Measurements from ENCODE around the gene CSMD2.
"Not testable (repeated sequence)": the region's sequence is repeated elsewhere in the genome, so short reads cannot be mapped to it uniquely, and the experiment has no call there.

Gene CSMD2

DNA sequence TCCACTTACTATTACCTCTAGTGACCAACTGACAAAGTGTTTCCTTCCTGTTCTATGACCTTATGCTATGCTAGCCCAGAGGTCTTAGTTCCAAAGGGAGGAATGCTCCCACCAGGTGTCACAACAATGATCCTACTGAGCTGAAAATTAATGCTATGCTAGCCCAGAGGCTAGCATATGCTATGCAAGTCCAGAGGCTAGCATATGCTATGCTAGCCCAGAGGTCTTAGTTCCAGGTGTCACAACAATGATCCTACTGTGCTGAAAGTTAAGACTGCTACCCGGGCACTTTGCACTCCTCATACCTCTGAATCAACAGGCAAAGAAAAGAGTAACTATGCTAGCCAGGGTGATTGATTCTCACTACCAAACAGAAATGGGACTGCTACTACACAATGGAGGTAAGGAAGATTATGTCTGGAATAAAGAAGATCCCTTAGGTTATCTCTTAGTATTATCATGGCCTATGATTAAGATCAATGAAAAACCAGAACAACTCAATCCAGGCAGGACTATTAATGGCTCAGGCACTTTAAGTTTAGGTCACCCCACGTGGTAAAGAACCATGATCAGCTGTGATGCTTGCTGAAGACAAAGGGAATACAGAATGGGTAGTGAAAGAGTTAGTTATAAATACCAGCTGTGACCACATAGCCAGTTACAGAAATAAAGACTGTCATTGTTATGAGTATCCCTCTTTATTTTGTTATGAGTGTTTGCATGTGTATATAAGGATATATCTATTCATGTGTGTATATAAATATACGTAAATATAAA, 114.1 kb downstream of the CSMD2 start:
- DNase-seq = no peak

GRCh38 chr1:34049994-34050393, 115.0 kb downstream of the CSMD2 start:
- no peak for DNase-seq

DNA sequence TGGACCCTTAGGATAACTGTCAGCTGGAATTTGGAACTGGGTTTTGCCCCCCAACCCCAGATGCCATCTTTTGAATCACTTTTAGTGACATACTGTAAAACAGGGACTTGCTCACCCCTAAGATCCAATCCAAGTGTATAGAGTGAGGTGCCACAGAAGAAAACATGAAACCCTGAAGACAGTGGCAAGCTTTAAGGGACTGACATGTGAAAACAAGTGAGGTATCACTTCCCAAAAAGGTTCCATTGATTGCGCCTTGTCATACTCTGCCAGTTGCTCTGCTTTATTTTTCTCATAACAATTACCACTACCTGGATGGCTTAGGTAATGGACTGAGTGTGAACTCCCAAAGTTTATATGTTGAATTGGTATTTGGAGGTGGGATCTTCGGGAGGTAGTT, 115.6 kb downstream of the CSMD2 start:
- no peak for DNase-seq

DNA sequence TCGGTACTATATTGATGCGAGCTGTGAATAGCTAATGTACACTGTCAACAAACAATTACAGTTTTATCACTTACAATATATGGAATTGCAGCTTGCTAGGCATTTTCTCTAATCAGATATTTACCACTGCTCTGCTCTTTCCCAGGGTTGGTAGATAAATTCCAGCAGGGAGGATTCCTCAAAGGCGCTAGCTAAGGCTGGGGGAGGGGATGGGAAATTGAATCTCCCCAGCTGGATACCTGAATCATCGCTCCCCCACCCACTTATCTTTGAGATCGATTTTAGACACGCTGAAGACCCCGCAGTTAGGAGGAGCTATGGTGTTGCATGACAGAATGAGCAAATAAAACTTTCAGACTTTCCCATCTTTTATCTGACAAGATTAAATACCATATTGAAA, 127.2 kb downstream of the CSMD2 start:
- no peak for DNase-seq

GRCh38 chr1:34037109-34037508, 127.9 kb downstream of the CSMD2 start:
- no peak for DNase-seq

GRCh38 chr1:34034036-34034435, 131.0 kb downstream of the CSMD2 start:
- no peak for DNase-seq

DNA sequence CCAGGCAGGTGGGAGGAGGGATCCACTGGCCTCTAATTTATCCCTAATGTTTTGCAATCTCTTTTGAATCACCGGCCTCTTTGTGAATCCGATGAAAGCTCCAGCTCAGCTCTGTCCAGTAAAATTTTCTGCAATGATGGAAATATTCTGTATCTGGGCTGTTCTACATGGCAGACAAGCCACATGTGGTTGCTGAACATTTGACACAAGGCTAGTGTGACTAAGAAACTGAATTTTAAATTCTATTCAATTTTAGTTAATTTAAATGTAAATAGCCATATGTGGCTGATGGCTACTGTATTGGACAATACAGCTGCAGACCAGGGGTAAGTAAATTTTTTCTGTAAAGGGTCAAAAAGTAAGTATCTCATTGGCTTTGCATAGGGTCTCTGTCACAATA, 135.1 kb downstream of the CSMD2 start:
- no peak for DNase-seq

DNA sequence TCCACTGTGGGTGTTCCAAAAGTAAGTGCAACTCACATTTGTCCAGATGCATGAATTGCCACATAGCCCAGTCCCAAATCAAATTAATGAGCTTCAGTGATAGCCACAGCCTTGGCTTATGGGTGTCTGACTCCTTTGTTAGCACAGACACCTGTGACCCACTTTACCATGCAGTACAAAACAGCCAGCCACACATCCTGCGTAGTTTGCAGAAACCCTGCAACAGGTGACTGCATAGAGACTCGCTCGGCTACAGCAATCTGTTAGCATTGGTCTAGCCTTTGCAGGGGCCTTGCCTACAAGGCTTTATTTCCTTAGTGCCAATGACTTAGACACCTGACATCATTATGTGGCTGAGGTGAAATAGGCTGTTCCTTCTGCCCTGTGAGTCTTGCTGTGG, 135.5 kb downstream of the CSMD2 start:
- DNase-seq = no peak

- DNase-seq = no peak
Observed at GRCh38 chr1:34028381-34029055, 136.5 kb downstream of the CSMD2 start.

GRCh38 chr1:34025675-34026074, 139.4 kb downstream of the CSMD2 start:
- DNase-seq = no peak

- no peak for DNase-seq
Observed at GRCh38 chr1:34024485-34024884, 140.5 kb downstream of the CSMD2 start.

GRCh38 chr1:34019741-34020552, 145.1 kb downstream of the CSMD2 start:
- no peak for DNase-seq

GRCh38 chr1:34018285-34018684, 146.7 kb downstream of the CSMD2 start:
- DNase-seq = no peak

DNA sequence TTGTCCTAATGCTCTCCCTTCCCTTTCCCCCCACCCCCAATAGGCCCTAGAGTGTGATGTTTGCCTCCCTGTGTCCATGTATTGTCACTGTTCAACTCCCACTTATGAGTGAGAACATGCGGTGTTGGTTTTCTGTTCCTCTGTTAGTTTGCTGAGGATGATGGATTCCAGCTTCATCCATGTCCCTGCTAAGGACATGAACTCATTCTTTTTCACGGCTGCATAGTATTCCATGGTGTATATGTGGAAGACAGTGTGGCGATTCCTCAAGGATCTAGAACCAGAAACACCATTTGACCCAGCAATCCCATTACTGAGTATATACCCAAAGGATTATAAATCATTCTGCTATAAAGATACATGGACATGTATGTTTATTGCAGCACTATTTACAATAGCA, 148.7 kb downstream of the CSMD2 start:
- DNase-seq = not testable (repeated sequence)

DNA sequence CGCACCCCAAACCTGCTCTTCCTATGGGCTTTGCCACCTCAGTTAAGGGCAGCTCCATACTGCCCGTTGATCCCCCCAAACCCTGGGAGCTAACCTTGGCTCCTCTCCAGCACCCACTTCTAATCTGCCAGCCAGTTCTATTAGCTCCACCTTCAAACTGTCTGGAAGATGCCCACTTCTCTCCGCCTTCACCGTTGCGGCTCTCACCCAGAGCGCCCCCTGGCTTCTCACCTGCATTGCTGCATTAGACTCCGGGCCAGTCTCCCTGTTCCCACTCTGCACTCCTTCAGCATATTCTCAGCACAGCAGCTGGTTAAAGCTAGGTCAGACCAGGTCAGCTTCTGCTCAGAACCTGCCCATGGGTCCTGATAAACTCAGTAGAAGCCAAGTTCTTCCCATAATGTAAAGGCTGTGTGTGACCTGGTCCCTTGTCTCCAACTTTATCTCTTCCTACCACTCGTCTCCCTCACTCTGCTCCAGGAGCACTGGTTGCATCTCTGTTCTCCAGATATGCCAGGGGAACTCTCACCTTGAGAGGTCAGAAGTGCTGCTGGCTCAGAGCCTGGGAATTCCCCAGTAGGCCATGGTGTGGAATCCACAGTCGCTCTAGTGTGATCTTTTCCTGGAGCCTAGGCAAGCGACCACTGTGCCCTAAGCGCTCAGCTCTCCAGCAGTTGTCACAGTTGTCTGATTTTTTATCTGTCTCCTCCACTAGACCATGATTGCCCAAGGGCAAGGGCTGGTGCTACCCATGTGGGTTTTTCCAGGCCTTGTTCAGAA, 150.9 kb downstream of the CSMD2 start:
- DNase-seq = peak; percentile 48

GRCh38 chr1:34013136-34013535, 151.9 kb downstream of the CSMD2 start:
- no peak for DNase-seq

DNA sequence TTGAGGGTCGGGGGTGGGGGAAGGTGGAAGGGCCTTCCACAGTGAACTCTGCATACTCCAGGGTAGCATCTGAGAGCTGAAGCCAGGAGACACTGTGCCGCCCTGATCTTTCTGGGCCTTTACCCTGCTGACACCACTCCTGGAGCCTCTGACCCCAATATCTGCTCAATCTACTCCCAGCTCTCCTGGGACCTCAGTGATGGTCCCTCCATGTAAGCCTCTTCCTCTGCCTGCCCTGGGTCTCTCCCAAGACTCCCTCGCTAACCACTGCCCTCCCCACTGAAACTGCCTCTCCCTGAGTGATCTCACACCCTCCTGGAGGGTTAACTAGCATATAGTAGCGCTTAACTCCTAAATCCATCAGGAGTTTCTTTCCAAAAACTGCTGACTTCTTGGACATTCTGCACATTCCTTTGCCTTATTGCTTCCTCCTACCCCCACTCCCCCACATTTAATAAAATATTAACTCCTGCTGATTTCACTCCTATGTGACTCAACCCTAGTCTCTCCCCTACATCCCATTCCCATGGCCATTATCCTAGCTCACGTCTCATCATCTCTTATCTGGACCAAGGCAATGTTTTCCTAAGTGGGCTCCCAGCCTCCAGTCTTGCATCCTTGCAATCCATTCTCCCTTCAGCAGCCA, 155.6 kb downstream of the CSMD2 start:
- no peak for DNase-seq

DNA sequence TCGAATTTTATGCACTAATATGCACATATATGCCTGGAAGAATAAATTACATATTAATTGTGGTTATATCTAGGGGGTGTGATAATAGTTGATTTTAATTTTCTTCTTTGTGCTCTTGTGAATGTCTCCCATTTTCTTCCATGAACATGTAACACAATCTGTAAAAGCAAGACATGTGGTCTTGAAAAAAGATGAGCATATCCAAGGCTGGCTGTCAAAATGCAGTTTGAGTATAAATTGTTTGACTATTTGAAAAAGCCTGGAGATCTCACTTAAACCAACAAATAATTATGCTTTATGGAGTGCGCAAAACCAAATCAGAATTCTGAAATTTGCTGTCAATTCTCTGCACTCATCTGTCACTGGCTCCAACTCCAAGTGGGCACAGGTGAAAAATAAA, 157.3 kb downstream of the CSMD2 start:
- no peak for DNase-seq

DNA sequence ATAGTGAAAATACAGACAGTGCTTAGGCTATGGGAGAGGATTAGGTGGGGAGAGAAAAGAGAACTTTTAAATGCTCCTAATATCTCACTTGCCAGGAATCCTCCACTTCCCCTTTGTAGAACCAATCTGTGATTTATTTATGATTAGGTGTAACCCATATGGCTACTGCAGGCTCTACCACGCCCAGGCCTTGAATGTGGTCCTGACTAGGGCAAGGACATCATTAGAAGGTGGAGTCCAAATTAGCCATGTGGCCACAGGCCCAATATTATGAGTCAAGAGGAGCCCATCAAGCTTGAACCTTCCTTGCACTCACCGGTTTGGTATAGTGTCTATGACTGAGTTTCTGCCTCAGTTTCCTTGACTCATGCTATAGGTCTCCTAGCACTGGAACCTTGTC, 159.7 kb downstream of the CSMD2 start:
- DNase-seq = no peak

GRCh38 chr1:34002810-34003209, 162.2 kb downstream of the CSMD2 start:
- no peak for DNase-seq

DNA sequence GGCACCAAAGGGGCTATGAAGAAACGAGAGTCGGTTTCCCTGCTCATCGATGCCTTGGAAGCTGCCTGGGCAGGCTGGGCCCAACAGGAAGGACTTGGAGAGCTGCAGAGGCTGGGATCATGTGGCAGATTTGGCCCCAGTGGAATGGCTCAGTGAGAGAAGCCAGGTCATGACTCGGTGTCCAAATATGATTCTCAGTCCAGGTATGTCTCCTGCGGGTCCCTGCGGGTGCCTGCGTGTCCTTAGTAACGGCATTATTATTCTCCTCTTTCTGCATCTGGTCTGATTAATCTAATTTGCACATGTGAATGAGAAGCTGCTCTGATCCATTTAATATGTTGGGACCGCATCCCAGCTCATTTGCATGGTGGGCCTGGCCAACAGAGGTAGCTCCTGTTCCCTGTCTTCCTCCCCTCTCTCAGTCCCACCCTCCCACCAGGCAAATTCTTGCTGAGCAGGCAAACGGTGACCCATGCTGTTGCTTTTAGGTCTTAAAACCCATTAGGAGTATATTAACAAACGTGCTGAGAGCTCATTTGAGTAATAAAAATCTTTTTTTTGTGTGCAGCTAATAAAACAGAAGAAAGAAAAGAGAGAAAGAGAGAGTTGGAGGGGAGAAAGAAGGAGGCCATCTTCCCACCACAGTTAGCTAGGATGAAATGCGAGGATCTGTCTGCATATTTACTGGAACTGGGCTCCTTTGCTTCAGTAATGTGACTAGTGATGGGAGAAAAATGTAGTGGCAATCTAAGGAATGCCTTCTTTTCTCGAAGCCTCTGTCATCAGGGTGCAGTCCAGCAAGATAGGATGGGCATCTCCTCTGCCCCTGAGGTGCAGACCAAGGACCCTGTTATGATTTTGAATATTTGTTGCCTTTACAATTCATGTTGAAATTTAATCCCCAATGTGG, 167.6 kb downstream of the CSMD2 start:
- DNase-seq = no peak
